ENCODE data around the gene SLC4A4. TPM values are rescaled to one million over a fixed set of nuclear protein-coding genes. Genes with fewer than 3 reads are reported as not detected.

The SLC4A4 gene
- total RNA-seq, 1 experiment from 2014 or later = 0.92 TPM

GRCh38 chr4:71476240-71476639 lies 137.4 kb downstream of the SLC4A4 start:
- Mint-ChIP-seq H3K4me3 (no peak overlapping the region), H3K9me3 (no peaks in the 10 kb centered on the region), H3K27ac (no peak overlapping the region; a peak in 1 of 7 replicates), H3K4me1 (no peaks in the 10 kb centered on the region), H3K36me3 (ENCODE audit: insufficient read depth in 1 of 3, low read depth in 3 of 3) (no peaks in the 10 kb centered on the region), H3K27me3 (ENCODE audit: low read depth) (no peaks in the 10 kb centered on the region)
- Histone ChIP-seq H4K8ac (replicated peaks; ENCODE audit: insufficient read length, low read depth, low read length) (no peak overlapping the region), H2AK5ac (ENCODE audit: insufficient read length, low read length) (no peak overlapping the region), H2AFZ (ENCODE audit: low read length) (no peak overlapping the region), H3K4me2 (ENCODE audit: insufficient read depth, insufficient read length, low read length) (no peak overlapping the region), H2BK20ac (ENCODE audit: low read depth, low read length, poor library complexity, severe bottlenecking) (no peak overlapping the region), H3K56ac (ENCODE audit: insufficient read length, low read depth, low read length) (no peak overlapping the region), H3K9me3 (ENCODE audit: control insufficient read depth, low read depth, low read length) (no peaks in the 10 kb centered on the region), H2BK5ac (ENCODE audit: insufficient read length, low read length) (no peak overlapping the region), H3K27me3 (ENCODE audit: insufficient read depth, low read length) (no peaks in the 10 kb centered on the region), H3K23me2 (ENCODE audit: insufficient read length, low read depth, low read length, poor library complexity, severe bottlenecking) (no peaks in the 10 kb centered on the region), H3K23ac (ENCODE audit: insufficient read length, low read depth, low read length) (no peak overlapping the region), H3K9ac (ENCODE audit: extremely low read depth, insufficient read length, low read length) (no peak overlapping the region), H3K79me2 (ENCODE audit: insufficient read depth, low read length) (no peaks in the 10 kb centered on the region), H3K4me1 (ENCODE audit: insufficient read depth, low read length) (no peaks in the 10 kb centered on the region), H2BK12ac (ENCODE audit: insufficient read length, low read depth, low read length) (no peak overlapping the region), H3K79me1 (ENCODE audit: insufficient read depth, low read depth, low read length, poor library complexity, severe bottlenecking) (no peaks in the 10 kb centered on the region), H3K27ac (ENCODE audit: insufficient read length, low read depth, low read length) (no peak overlapping the region), H3K14ac (ENCODE audit: insufficient read depth, low read length) (no peak overlapping the region), H2BK120ac (ENCODE audit: low read depth, low read length, poor library complexity, severe bottlenecking) (no peak overlapping the region), H2BK15ac (ENCODE audit: low read depth, low read length) (no peak overlapping the region), H4K91ac (ENCODE audit: insufficient read length, low read depth, low read length) (no peak overlapping the region), H3K18ac (ENCODE audit: insufficient read length, low read depth, low read length) (no peak overlapping the region), H4K5ac (ENCODE audit: insufficient read length, low read depth, low read length) (no peak overlapping the region), H4K20me1 (ENCODE audit: control insufficient read depth, insufficient read depth, insufficient read length) (no peaks in the 10 kb centered on the region), H3T11ph (ENCODE audit: low read length) (no peak overlapping the region), H3K4ac (ENCODE audit: low read depth, low read length) (no peak overlapping the region)
- DNase-seq = no peak
- TF ChIP-seq, protein P1, sequence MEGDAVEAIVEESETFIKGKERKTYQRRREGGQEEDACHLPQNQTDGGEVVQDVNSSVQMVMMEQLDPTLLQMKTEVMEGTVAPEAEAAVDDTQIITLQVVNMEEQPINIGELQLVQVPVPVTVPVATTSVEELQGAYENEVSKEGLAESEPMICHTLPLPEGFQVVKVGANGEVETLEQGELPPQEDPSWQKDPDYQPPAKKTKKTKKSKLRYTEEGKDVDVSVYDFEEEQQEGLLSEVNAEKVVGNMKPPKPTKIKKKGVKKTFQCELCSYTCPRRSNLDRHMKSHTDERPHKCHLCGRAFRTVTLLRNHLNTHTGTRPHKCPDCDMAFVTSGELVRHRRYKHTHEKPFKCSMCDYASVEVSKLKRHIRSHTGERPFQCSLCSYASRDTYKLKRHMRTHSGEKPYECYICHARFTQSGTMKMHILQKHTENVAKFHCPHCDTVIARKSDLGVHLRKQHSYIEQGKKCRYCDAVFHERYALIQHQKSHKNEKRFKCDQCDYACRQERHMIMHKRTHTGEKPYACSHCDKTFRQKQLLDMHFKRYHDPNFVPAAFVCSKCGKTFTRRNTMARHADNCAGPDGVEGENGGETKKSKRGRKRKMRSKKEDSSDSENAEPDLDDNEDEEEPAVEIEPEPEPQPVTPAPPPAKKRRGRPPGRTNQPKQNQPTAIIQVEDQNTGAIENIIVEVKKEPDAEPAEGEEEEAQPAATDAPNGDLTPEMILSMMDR (conservative IDR thresholded peaks at IDR 0.05) = no peak
- whole genome bisulfite sequencing (ENCODE audit: extremely low coverage, insufficient read length, low lambda C conversion rate) = no CpG with 5 or more reads among the region's 3 CpGs

Data from H9 (cell line).